Parathyroid adenoma (tissue), 2 donors: ENCODE data around the gene MORC2.

Source experiments
- H2AFZ ChIP-seq: fragments of 300-600 bp; sonication (generic); one replicate; pipeline ENCODE4 v1.7.0; 2017; ENCODE audit warnings: antibody characterized with exemption, mild to moderate bottlenecking
- H3K27ac ChIP-seq: fragments of 300-600 bp; sonication (generic); one replicate; pipeline ENCODE4 v1.7.0; 2017
- H3K27me3 ChIP-seq: fragments of 300-600 bp; sonication (generic); one replicate; pipeline ENCODE4 v1.7.0; 2017; ENCODE audit warnings: low read length; ENCODE audit not compliant: control insufficient read depth, insufficient read depth
- H3K36me3 ChIP-seq: fragments of 300-600 bp; sonication (generic); one replicate; pipeline ENCODE4 v1.7.0; 2017; ENCODE audit warnings: low read length; ENCODE audit not compliant: control insufficient read depth, insufficient read depth
- H3K4me1 ChIP-seq: fragments of 300-600 bp; sonication (generic); one replicate; pipeline ENCODE4 v1.7.0; 2017; ENCODE audit warnings: control low read depth
- H3K4me2 ChIP-seq: fragments of 300-600 bp; sonication (generic); one replicate; pipeline ENCODE4 v1.7.0; 2017; ENCODE audit warnings: low read length
- H3K4me3 ChIP-seq: fragments of 300-600 bp; sonication (generic); one replicate; pipeline ENCODE4 v1.7.0; 2017; ENCODE audit warnings: low read depth, low read length
- H3K79me2 ChIP-seq: fragments of 300-600 bp; sonication (generic); one replicate; pipeline ENCODE4 v1.7.0; 2017; ENCODE audit warnings: control low read depth
- H3K9ac ChIP-seq: fragments of 300-600 bp; sonication (generic); one replicate; pipeline ENCODE4 v1.7.0; 2017; ENCODE audit warnings: mild to moderate bottlenecking
- H3K9me3 ChIP-seq: fragments of 300-600 bp; sonication (generic); one replicate; pipeline ENCODE4 v1.7.0; 2017; ENCODE audit warnings: low read length; ENCODE audit not compliant: control insufficient read depth
- CTCF ChIP-seq: fragments of 300-600 bp; sonication (generic); IDR thresholded peaks from one replicate; pipeline ENCODE4 v1.7.0; 2017; ENCODE audit warnings: antibody characterized with exemption, mild to moderate bottlenecking
- donor health status: primary hyperparathyroidism.

Gene MORC2

DNA sequence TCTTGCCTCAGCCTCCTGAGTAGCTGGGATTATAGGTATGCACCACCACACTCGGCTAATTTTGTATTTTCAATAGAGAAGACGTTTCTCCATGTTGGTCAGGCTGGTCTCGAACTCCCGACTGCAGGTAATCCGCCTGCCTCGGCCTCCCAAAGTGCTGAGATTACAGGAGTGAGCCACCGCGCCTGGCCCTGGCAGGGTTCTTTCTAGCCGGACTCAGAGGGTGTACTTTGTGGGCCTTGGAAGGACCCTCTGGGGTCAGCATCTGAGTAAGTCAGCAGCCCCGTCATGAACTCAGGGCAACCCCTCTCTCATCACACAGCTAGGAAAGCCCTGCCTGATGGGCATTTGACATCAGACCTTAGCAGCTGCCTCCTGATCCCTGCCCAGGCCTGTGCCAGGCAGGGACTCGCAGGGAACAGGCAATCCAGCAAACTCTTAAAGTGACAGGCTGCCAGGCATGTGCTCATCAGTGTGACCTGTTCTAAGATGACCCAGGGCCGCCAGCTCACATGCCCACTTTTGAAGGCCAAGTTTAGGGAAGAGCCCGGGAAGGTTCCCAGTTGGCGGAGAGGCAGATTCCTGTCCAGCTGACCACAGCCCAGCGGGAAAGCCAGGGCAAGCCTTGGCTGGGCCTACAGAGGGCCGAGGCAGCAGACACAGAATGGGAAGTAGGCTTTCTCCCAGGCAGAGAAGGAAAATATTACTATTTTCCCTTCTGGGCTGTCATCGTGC lies 92.9 kb downstream of the MORC2 start:
- H3K4me2 ChIP-seq, result no peak overlapping the region
- H3K36me3 ChIP-seq, result no peaks in the 10 kb centered on the region
- H3K79me2 ChIP-seq, result no peaks in the 10 kb centered on the region
- H3K4me3 ChIP-seq, result no peak overlapping the region
- no peak overlapping the region for H2AFZ ChIP-seq
- H3K4me1 ChIP-seq, result peaks cover 4% of the 10 kb centered on the region
- no peaks in the 10 kb centered on the region for H3K9me3 ChIP-seq
- no peaks in the 10 kb centered on the region for H3K27me3 ChIP-seq
- H3K27ac ChIP-seq, result no peak overlapping the region
- no peak overlapping the region for H3K9ac ChIP-seq
- no peak for TF ChIP-seq CTCF
